Measurements from ENCODE around the gene GCNT4.

Gene GCNT4

GRCh38 chr5:75049456-75050351 is 2.7 kb downstream of the GCNT4 start:
- DNase-seq: peak; percentile 53 to 59

GRCh38 chr5:75048457-75048953 is 3.9 kb downstream of the GCNT4 start:
- DNase-seq: no peak

- DNase-seq: no peak
Measured at GRCh38 chr5:75047356-75047755, 5.0 kb downstream of the GCNT4 start.

- no peak for DNase-seq
Measured at GRCh38 chr5:75046366-75047142, 5.8 kb downstream of the GCNT4 start.

GRCh38 chr5:75045071-75045470 is 7.3 kb downstream of the GCNT4 start:
- DNase-seq: no peak

DNA sequence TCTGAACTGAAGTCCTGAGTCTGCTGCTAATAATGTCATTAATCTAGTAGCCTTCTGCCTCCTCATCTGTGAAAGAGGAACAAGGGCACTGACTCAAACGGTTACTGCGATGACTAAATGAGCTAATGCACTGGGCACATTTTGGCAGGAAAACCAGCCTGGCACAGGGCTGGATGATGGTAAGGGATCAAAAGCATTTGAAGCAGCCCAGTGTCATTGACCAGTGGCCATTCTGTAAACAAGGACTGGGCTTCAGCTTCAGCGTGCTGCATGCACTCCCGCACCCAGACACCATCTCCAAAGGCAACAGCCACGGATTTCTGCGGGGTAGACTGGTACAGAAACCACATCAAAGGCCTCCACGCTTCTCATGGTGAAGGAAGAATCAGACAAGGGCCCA is 8.0 kb downstream of the GCNT4 start:
- DNase-seq: no peak

DNA sequence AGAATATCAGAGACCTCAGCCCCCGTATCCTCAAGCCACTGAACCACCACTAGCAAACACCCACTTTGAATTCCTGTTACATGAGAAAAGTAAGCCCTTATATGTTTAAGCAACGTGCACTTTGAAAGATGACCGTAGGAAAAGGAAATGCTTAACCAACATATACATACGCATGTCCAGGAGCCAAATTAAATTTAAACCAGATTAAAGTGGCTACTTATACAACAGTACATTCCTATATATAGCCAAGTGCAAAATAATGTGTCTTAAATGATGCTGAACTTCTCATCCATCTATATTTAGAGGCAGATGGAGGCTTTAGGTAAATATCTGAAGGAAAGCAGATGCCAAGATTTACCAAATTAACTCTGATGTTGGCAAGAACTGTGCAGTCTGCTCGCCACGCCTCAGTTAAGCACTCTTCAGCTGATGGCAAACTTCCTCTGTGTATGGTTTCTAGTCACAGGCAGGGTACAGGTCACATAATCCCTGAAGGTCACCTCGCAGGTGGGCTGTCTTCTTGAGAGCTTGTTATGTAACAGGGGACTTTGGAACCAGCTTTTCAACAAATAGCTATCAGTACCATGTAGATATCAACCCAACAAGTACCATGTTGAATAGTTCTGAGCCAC is 8.6 kb downstream of the GCNT4 start:
- no peak for DNase-seq

DNA sequence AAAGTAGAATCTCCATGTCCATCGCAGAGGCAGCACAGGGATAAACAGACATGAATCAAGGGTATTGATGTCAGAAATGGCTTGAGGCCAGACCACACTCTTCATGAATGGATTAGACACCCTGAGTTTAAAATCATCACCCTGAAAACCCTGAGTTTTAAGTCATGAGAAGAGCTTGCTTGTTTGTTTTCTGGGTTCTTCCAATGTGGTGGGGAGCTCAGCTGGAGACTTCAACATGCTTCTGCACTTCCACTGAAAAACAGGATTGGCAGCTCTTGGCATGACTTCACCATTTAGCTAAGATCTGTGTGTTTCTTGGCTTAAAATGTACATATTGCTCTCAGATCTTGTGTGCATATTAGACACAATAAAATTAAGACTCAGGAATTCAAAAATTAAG is 9.8 kb downstream of the GCNT4 start:
- no peak for DNase-seq

DNA sequence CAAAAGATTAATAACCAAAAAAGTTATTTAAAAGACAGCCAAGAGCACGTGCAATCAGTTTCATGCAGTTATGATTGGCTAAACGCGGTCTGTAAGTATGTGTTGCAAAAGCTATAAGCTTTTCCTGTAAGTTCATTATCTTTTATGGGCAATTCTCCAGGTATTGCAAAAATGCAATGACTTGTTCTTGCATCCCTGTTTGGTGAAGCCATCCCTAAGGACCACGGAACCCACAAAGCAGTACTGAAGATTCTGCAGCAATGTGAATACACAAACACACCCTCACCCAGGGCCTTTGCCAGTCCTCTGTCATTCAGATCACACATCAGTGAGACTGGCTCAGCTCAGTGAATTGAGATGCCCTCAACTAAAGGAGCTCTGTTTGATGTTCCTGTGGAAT is 11.4 kb downstream of the GCNT4 start:
- DNase-seq: no peak

- peak; percentile 22 to 44 for DNase-seq
Measured at GRCh38 chr5:75037106-75037505, 15.3 kb downstream of the GCNT4 start.

GRCh38 chr5:75034137-75034739 is 18.1 kb downstream of the GCNT4 start:
- DNase-seq: no peak

GRCh38 chr5:75031366-75031765 is 21.0 kb downstream of the GCNT4 start:
- DNase-seq: no peak

- DNase-seq: no peak
Measured at GRCh38 chr5:75028090-75028489, 24.3 kb downstream of the GCNT4 start.

- peak in 1 of 2 experiments; percentile 4 for DNase-seq
Measured at GRCh38 chr5:75023368-75024159, 28.8 kb downstream of the GCNT4 start.

DNA sequence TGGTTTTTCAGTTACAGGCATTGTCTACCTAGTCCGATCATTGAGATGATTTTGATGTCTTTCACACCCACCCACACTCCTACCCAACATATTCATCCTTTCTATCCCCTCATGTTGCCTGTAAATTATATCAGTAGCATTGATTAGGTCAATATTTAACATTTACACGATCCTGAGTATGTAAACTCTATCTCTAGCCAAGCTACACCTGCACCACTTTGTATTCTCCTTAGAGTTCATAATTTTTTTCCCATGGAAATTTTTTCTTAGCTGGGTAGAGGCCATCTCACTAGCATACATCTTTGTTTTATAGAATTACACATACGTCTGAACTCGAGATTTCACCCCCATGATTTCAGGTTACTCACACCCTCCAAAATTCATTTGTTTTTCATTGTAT is 30.6 kb downstream of the GCNT4 start:
- no peak for DNase-seq

DNA sequence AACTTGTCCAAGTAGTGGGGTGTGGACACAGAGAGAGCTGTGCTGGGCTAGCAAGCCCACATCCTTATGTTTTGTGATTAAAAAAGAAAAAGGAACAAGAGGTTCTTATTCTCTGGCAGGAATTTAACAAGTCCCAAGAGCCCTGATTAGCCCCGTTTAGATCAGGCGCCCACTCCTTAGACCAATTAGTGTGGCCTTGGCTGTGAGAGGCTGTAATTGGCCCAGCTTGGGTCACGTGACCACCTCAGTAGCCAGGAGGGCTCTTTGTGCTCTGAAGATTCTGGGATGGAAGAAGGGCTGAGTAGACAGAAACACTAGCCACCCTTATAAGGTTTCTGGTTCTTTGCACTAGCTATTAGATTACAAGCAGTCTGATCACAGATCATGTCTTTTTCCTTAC is 31.1 kb downstream of the GCNT4 start:
- no peak for DNase-seq

DNA sequence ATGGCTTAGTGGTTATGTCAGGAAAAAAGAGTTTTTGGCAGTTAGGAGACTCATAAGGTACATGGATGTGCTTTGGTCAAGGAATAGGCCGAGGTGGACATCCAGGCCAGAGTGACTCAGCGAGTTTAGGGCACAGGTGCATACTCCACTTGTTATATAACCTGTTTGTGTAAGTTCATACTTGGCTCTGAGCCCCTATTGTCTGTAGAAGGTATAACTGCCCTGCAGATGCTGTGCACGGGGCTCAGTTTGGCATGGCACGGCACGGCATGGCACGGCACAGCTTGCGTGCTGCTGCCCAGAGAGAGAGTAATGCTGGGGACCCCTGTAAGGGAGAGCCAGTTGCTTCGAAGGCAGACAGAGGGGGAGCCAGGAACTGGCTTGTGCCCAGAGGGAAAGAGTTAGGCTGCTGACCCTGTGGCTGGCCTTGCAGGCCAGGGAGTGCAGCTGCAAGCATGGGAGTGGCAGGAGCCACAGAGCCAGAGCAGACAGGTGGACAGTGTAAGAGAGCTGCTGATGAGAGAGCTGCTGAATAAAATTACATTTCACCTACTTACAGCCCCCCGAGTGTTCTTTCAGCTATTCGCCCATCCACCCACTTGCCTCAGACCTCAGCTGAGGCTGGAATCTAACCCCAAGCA is 32.2 kb downstream of the GCNT4 start:
- DNase-seq: no peak

- no peak for DNase-seq
Measured at GRCh38 chr5:75018805-75019587, 33.4 kb downstream of the GCNT4 start.

- no peak for DNase-seq
Measured at GRCh38 chr5:75017971-75018370, 34.4 kb downstream of the GCNT4 start.

- DNase-seq: no peak
Measured at GRCh38 chr5:75016896-75017295, 35.5 kb downstream of the GCNT4 start.

- DNase-seq: no peak
Measured at GRCh38 chr5:75012748-75013147, 39.6 kb downstream of the GCNT4 start.
